ENCODE data around the gene NR1D1. TPM values are rescaled to one million over a fixed set of nuclear protein-coding genes. Genes with fewer than 3 reads are reported as not detected.

Gene NR1D1
- total and polyA plus RNA-seq, 7 experiments from 2014 or later: 3.6 to 34.2 (median 16.4) TPM

Other genes with a start within 250 kb of the NR1D1 start
- 10 to 100 TPM; 26.1 to 77.8 (median 61.1) TPM for gene IKZF3, start 236.3 kb downstream of the NR1D1 start, total RNA-seq
- 10 to 100 TPM in 1 of 2 donors, 1 to 10 TPM in 1; 9.7 to 31.4 TPM for gene IKZF3, start 236.3 kb downstream of the NR1D1 start, polyA plus RNA-seq
- gene ZPBP2, start 232.4 kb downstream of the NR1D1 start, total RNA-seq: under 1 TPM in 3 of 5 experiments, not detected in 2; 0.17 to 0.84 (median 0.51) TPM
- under 1 TPM in 1 of 2 donors, not detected in 1; 0.11 TPM for gene ZPBP2, start 232.4 kb downstream of the NR1D1 start, polyA plus RNA-seq
- gene GSDMB, start 182.0 kb downstream of the NR1D1 start, total RNA-seq: 10 to 100 TPM; 25.6 to 92.4 (median 53.8) TPM
- gene GSDMB, start 182.0 kb downstream of the NR1D1 start, polyA plus RNA-seq: 1 to 10 TPM; 1.7 to 2.1 TPM
- gene ORMDL3, start 173.0 kb downstream of the NR1D1 start, total RNA-seq: 100 to 1,000 TPM in 3 of 5 experiments, 10 to 100 TPM in 2; 77.6 to 205 (median 110) TPM
- 100 to 1,000 TPM; 167 to 197 TPM for gene ORMDL3, start 173.0 kb downstream of the NR1D1 start, polyA plus RNA-seq
- under 1 TPM in 1 of 5 experiments, not detected in 4; 0.27 TPM for gene LRRC3C, start 172.9 kb downstream of the NR1D1 start, total RNA-seq
- gene LRRC3C, start 172.9 kb downstream of the NR1D1 start, polyA plus RNA-seq: not detected
- gene GSDMA, start 137.6 kb downstream of the NR1D1 start, total RNA-seq: 1 to 10 TPM in 1 of 5 experiments, under 1 TPM in 2, not detected in 2; 0.22 to 2.4 (median 0.75) TPM
- under 1 TPM; 0.61 to 0.69 TPM for gene GSDMA, start 137.6 kb downstream of the NR1D1 start, polyA plus RNA-seq
- gene PSMD3, start 119.8 kb downstream of the NR1D1 start, total RNA-seq: 100 to 1,000 TPM in 1 of 5 experiments, 10 to 100 TPM in 4; 55.7 to 111 (median 68.9) TPM
- 10 to 100 TPM; 44.6 to 53.1 TPM for gene PSMD3, start 119.8 kb downstream of the NR1D1 start, polyA plus RNA-seq
- not detected for gene CSF3, start 85.1 kb downstream of the NR1D1 start, total RNA-seq
- not detected for gene CSF3, start 85.1 kb downstream of the NR1D1 start, polyA plus RNA-seq
- gene MED24, start 46.2 kb downstream of the NR1D1 start, total RNA-seq: 100 to 1,000 TPM in 1 of 5 experiments, 10 to 100 TPM in 4; 82.9 to 103 (median 91.4) TPM
- gene MED24, start 46.2 kb downstream of the NR1D1 start, polyA plus RNA-seq: 10 to 100 TPM; 46.7 to 62.7 TPM
- gene THRA, start 37.6 kb downstream of the NR1D1 start, total RNA-seq: 10 to 100 TPM in 4 of 5 experiments, 1 to 10 TPM in 1; 3.2 to 55.9 (median 48.4) TPM
- 10 to 100 TPM; 17.7 to 26.2 TPM for gene THRA, start 37.6 kb downstream of the NR1D1 start, polyA plus RNA-seq
- gene MSL1, start 21.4 kb upstream of the NR1D1 start, total RNA-seq: 100 to 1,000 TPM in 4 of 5 experiments, 10 to 100 TPM in 1; 97.0 to 145 (median 113) TPM
- 10 to 100 TPM in 1 of 2 donors, 1 to 10 TPM in 1; 8.0 to 11.3 TPM for gene MSL1, start 21.4 kb upstream of the NR1D1 start, polyA plus RNA-seq
- 100 to 1,000 TPM in 4 of 5 experiments, 10 to 100 TPM in 1; 93.4 to 160 (median 144) TPM for gene CASC3, start 39.9 kb upstream of the NR1D1 start, total RNA-seq
- gene CASC3, start 39.9 kb upstream of the NR1D1 start, polyA plus RNA-seq: 10 to 100 TPM; 43.5 to 51.5 TPM
- 10 to 100 TPM in 1 of 5 experiments, 1 to 10 TPM in 4; 5.0 to 10.7 (median 6.3) TPM for gene RAPGEFL1, start 76.9 kb upstream of the NR1D1 start, total RNA-seq
- gene RAPGEFL1, start 76.9 kb upstream of the NR1D1 start, polyA plus RNA-seq: under 1 TPM; 0.24 to 0.47 TPM
- gene WIPF2, start 118.7 kb upstream of the NR1D1 start, total RNA-seq: 10 to 100 TPM; 24.8 to 31.8 (median 28.6) TPM
- gene WIPF2, start 118.7 kb upstream of the NR1D1 start, polyA plus RNA-seq: 1 to 10 TPM; 5.0 to 8.7 TPM
- gene CDC6, start 187.3 kb upstream of the NR1D1 start, total RNA-seq: 10 to 100 TPM in 1 of 5 experiments, 1 to 10 TPM in 1, under 1 TPM in 3; 0.51 to 73.6 (median 0.85) TPM
- under 1 TPM; 0.09 to 0.24 TPM for gene CDC6, start 187.3 kb upstream of the NR1D1 start, polyA plus RNA-seq
- 100 to 1,000 TPM in 1 of 5 experiments, 10 to 100 TPM in 4; 40.0 to 115 (median 43.8) TPM for gene RARA, start 208.6 kb upstream of the NR1D1 start, total RNA-seq
- 10 to 100 TPM in 1 of 2 donors, 1 to 10 TPM in 1; 6.7 to 16.5 TPM for gene RARA, start 208.6 kb upstream of the NR1D1 start, polyA plus RNA-seq

Data from naive thymus-derived CD4-positive, alpha-beta T cell (primary cell).